Glutamatergic neuron (in vitro differentiated cells): ENCODE data around the gene PRICKLE3. TPM values are rescaled to one million over a fixed set of nuclear protein-coding genes. Genes with fewer than 3 reads are reported as not detected.
A peak's percentile ranks its signal among the peaks of the same experiment; 100 is the strongest.

Experiments
- DNase-seq: peaks from one replicate; pipeline ENCODE4 v3.0.0; 2022
- H3K27ac Mint-ChIP-seq: one replicate; pipeline ENCODE4 v1.8.0; 2020; ENCODE audit warnings: mild to moderate bottlenecking, mixed read lengths, inconsistent platforms; ENCODE audit not compliant: unreplicated experiment
- H3K27me3 Mint-ChIP-seq: one replicate; pipeline ENCODE4 v1.8.0; 2020; ENCODE audit warnings: mild to moderate bottlenecking, moderate library complexity, mixed read lengths, inconsistent platforms; ENCODE audit not compliant: unreplicated experiment
- H3K36me3 Mint-ChIP-seq: one replicate; pipeline ENCODE4 v1.8.0; 2020; ENCODE audit warnings: mild to moderate bottlenecking, mixed read lengths, inconsistent platforms; ENCODE audit not compliant: unreplicated experiment
- H3K4me1 Mint-ChIP-seq: one replicate; pipeline ENCODE4 v1.8.0; 2020; ENCODE audit warnings: mild to moderate bottlenecking, low read depth, mixed read lengths, inconsistent platforms; ENCODE audit not compliant: unreplicated experiment
- H3K4me3 Mint-ChIP-seq: one replicate; pipeline ENCODE4 v1.8.0; 2020; ENCODE audit warnings: mild to moderate bottlenecking, mixed read lengths, inconsistent platforms; ENCODE audit not compliant: unreplicated experiment
- H3K9me3 Mint-ChIP-seq: one replicate; pipeline ENCODE4 v1.8.0; 2020; ENCODE audit warnings: mild to moderate bottlenecking, moderate library complexity, mixed read lengths, inconsistent platforms; ENCODE audit not compliant: unreplicated experiment
- total RNA-seq: library from RNA; stranded (reverse); fragmentation: NEBNext Ultra II Directional; extraction: Animal tissue kit (Norgen Biotek cat#: 25700); gene quantifications from one replicate; pipeline ENCODE4 v1.2.1, GENCODE V29; 2021; ENCODE audit not compliant: unreplicated experiment
- TF ChIP-seq, protein P1 (sequence below): fragments of 200-600 bp; sonication (generic); IDR thresholded peaks from one replicate; pipeline ENCODE4 v1.5.0; 2021; ENCODE audit not compliant: partially characterized antibody, unreplicated experiment

Gene PRICKLE3
- total RNA-seq, 1 donor from 2014 or later = 1.6 TPM

DNA sequence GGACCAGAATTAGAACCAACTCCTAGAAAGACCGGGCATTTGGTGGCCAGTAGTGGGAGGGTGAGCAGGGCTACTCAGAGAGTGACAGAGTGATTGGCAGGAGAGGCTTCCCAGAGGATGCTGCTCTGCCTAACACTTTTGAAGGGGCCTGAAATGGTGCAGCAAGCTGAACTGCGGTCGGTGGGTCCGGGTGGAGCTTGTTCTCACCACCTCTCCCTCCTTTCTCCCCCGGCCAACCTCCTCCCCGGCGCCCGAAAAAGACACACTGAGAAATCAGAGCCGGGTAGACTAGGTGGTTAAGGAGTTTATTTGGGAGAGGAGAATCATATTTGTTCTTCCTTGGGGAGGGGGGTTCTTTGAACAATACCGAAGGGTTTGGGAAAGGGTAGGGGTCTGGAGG is 1.4 kb upstream of the PRICKLE3 start:
- TF ChIP-seq, protein P1, sequence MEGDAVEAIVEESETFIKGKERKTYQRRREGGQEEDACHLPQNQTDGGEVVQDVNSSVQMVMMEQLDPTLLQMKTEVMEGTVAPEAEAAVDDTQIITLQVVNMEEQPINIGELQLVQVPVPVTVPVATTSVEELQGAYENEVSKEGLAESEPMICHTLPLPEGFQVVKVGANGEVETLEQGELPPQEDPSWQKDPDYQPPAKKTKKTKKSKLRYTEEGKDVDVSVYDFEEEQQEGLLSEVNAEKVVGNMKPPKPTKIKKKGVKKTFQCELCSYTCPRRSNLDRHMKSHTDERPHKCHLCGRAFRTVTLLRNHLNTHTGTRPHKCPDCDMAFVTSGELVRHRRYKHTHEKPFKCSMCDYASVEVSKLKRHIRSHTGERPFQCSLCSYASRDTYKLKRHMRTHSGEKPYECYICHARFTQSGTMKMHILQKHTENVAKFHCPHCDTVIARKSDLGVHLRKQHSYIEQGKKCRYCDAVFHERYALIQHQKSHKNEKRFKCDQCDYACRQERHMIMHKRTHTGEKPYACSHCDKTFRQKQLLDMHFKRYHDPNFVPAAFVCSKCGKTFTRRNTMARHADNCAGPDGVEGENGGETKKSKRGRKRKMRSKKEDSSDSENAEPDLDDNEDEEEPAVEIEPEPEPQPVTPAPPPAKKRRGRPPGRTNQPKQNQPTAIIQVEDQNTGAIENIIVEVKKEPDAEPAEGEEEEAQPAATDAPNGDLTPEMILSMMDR = no peak
- H3K27ac Mint-ChIP-seq = no peak overlapping the region
- no peak overlapping the region for H3K4me3 Mint-ChIP-seq
- H3K36me3 Mint-ChIP-seq = no peaks in the 10 kb centered on the region
- H3K4me1 Mint-ChIP-seq = peaks cover 3% of the 10 kb centered on the region
- peaks cover 10% of the 10 kb centered on the region for H3K9me3 Mint-ChIP-seq
- peaks cover 11% of the 10 kb centered on the region for H3K27me3 Mint-ChIP-seq
- no peak for DNase-seq

DNA sequence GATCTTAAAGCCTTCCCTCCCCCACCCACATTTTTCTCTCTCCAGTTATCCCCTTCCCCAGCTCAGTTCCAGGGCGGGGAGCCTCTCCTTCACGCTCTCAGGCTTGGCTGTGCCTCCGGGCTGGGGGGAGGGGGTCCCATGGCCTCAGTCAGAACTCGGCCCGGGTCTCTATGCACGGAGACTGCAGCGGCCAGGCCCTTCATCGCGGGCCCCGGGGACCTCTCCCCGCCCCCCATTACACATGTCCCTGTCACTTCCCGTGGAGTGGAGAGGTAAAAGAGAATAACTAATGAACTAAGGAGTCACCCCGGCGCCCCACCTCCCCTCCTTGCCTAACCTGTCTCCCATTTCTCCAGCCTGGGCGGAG is 838 bp upstream of the PRICKLE3 start:
- H3K9me3 Mint-ChIP-seq = peaks cover 10% of the 10 kb centered on the region
- peak; percentile 45 for DNase-seq
- TF ChIP-seq, protein P1 = no peak

DNA sequence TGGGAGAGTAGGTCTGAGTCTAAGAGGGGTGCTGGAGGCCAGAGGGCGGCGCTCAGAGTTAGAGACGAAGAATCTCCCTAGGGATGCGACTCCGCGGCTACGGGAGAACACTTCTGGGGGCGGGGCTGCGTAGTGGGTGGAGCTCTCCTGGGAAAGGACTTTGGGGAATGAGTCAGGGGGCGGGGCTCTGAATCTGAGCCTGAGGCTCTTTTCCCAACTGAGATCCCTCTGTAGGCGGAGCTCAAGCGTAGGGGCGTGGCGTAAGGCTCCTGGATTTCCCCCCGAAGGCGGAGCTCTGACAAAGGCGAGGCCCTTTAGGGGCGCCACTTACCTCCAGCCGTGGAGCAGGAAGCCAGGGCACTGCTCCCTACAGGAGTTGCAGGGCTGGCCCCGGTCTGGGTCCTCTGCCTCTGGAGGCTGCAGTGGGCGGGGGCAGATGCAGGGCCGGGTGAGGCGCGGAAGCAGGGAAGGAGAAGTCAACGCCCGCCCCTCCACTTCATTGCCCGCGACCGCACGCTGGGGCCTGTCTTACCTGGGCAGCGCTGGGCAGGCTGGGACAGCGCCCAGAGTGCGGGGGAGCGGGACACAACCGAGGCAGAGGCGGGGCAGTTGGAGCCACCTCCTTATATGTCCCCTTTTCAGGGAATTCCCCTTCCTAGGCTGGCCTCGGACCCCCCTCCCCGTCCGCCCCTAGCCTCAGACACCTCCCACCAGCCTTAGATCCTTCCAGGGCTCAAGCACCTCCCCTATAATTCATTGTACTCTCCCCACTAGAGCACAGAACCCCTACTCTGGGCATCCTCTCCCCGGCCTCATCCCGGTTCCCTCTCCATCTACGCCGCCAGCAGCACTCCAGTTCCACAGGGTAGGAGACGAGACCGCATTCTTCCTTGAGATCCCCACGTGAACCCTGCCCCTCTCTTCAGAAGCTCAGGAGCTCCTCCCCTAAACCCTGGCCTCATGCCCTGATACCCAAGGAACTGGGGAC is 1.6 kb downstream of the PRICKLE3 start:
- TF ChIP-seq, protein P1 = no peak
- peaks cover 5% of the 10 kb centered on the region for H3K27me3 Mint-ChIP-seq
- no peak overlapping the region for H3K27ac Mint-ChIP-seq
- H3K4me3 Mint-ChIP-seq = no peak overlapping the region
- H3K4me1 Mint-ChIP-seq = peaks cover 3% of the 10 kb centered on the region
- DNase-seq = peak; percentile 76
- H3K36me3 Mint-ChIP-seq = no peaks in the 10 kb centered on the region
- H3K9me3 Mint-ChIP-seq = peaks cover 4% of the 10 kb centered on the region

More for the DNA sequence above, 838 bp upstream of the PRICKLE3 start:
- Mint-ChIP-seq H3K4me1 (peaks cover 3% of the 10 kb centered on the region), H3K27ac (peak overlapping the region; percentile 5), H3K36me3 (no peaks in the 10 kb centered on the region), H3K4me3 (peak overlapping the region; percentile 30), H3K27me3 (peaks cover 11% of the 10 kb centered on the region)

DNA sequence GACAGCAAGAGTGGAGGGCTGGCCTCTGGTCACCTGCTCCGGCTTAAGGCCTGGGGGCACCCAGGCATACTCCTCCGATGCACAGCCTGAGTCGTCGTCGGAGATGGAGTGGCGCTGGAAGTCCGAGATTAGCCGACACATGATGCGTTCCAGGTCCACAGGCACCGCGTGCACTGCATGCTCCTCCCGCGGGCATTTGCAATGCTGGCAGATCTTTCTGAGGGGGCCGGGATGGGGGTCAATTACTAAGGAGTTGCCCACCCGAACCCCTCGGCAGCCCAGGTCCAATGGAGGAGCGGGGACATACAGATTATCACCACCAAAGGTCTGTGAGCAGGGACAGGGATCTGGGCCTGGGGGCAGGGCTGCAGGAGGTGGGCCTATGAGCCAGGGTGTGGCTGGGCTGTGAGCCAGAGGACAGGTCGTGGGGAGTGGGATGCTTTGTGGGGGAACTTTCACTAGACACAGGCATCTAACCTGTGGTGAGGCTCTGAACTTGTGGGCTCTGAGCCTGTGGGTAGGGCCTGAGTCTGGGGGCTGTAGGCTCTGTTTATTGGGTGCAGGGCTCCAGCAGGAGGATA is 2.4 kb downstream of the PRICKLE3 start:
- H3K9me3 Mint-ChIP-seq = peaks cover 6% of the 10 kb centered on the region
- DNase-seq = no peak
- H3K27me3 Mint-ChIP-seq = peaks cover 8% of the 10 kb centered on the region
- TF ChIP-seq, protein P1 = no peak
- no peak overlapping the region for H3K4me3 Mint-ChIP-seq
- H3K27ac Mint-ChIP-seq = no peak overlapping the region
- H3K36me3 Mint-ChIP-seq = no peaks in the 10 kb centered on the region
- peaks cover 9% of the 10 kb centered on the region for H3K4me1 Mint-ChIP-seq

DNA sequence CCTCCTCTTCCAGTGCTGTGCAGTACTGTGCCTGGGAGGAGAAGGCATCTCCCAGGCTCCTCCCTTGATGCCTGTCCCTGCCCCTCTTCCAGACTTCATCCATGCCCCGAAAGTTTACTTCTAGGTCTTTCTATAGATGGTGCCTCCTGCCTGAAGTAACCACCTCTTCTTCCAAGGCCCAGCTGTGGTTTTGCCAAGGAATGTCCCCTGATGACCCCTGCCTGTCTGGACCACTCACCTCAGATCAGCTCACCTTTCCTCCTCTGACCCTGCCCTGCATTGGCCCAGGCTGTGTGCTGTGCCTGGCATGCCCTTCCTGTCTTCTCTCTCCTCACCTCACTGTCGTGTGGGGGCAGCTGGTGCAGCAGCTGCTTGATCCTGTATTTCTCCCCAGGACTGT is 6.8 kb downstream of the PRICKLE3 start:
- Mint-ChIP-seq H3K9me3 (peaks cover 2% of the 10 kb centered on the region), H3K36me3 (no peaks in the 10 kb centered on the region), H3K4me3 (no peak overlapping the region), H3K27me3 (peaks cover 9% of the 10 kb centered on the region), H3K4me1 (peaks cover 8% of the 10 kb centered on the region), H3K27ac (peak overlapping the region; percentile 8)
- DNase-seq = no peak
- TF ChIP-seq, protein P1 = no peak
